Upper lobe of left lung (tissue), 4 donors: ENCODE measurements around the gene PAWR.

Experiments
- POLR2AphosphoS5 ChIP-seq, 2 donors: sonication (generic); formaldehyde crosslinking; IDR thresholded peaks; one replicate each; pipeline ENCODE4 v1.5.1; 2017; ENCODE audit warnings: antibody characterized with exemption in 2 of 2
- TF ChIP-seq, protein P1 (sequence below), 6 experiments: fragments of 450-650 bp in 4 of 6; fragments of 200-600 bp in 2 of 6; sonication (generic) in 2 of 6; IDR thresholded peaks; one replicate each; pipeline ENCODE4 v1.5.1; 2016 to 2019; ENCODE audit warnings: antibody characterized with exemption in 6 of 6

DNA sequence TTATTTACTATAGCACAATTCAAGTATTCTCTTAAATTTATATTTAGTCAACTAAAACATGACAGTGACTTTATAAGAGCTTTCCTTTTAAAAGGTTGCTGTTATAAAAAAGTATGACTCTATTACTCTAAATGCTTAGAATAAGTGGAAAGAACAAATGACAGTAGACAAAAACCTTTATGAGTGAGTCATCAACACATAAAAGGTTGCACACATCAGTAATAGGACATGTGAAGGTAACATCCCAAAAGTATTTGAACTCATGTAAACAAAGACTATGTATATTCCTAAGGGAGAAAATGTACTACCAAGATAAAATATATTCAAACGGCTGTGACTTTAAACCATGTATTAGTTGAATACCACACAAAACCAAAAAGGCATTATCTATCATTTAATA lies 98.8 kb downstream of the PAWR start:
- TF ChIP-seq, protein P1, sequence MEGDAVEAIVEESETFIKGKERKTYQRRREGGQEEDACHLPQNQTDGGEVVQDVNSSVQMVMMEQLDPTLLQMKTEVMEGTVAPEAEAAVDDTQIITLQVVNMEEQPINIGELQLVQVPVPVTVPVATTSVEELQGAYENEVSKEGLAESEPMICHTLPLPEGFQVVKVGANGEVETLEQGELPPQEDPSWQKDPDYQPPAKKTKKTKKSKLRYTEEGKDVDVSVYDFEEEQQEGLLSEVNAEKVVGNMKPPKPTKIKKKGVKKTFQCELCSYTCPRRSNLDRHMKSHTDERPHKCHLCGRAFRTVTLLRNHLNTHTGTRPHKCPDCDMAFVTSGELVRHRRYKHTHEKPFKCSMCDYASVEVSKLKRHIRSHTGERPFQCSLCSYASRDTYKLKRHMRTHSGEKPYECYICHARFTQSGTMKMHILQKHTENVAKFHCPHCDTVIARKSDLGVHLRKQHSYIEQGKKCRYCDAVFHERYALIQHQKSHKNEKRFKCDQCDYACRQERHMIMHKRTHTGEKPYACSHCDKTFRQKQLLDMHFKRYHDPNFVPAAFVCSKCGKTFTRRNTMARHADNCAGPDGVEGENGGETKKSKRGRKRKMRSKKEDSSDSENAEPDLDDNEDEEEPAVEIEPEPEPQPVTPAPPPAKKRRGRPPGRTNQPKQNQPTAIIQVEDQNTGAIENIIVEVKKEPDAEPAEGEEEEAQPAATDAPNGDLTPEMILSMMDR (IDR thresholded peaks at IDR 0.05): no peak
- TF ChIP-seq POLR2AphosphoS5 (IDR thresholded peaks at IDR 0.05): no peak
